Tibial nerve (tissue), 3 donors: ENCODE results near the gene OR1F1.

Experiments
- CTCF ChIP-seq, 5 experiments: fragments of 200-600 bp in 3 of 5; fragments of 450-650 bp in 2 of 5; sonication (generic) in 3 of 5; IDR thresholded peaks; one replicate each; pipeline ENCODE4 v1.5.1; 2016 to 2019; ENCODE audit warnings: antibody characterized with exemption in 5 of 5, mild to moderate bottlenecking in 3 of 5, moderate library complexity in 2 of 5
- POLR2A ChIP-seq, 2 donors: fragments of 450-650 bp; IDR thresholded peaks; one replicate each; pipeline ENCODE4 v1.6.1; 2017; ENCODE audit warnings: antibody characterized with exemption in 2 of 2, mild to moderate bottlenecking in 2 of 2, moderate library complexity in 2 of 2

DNA sequence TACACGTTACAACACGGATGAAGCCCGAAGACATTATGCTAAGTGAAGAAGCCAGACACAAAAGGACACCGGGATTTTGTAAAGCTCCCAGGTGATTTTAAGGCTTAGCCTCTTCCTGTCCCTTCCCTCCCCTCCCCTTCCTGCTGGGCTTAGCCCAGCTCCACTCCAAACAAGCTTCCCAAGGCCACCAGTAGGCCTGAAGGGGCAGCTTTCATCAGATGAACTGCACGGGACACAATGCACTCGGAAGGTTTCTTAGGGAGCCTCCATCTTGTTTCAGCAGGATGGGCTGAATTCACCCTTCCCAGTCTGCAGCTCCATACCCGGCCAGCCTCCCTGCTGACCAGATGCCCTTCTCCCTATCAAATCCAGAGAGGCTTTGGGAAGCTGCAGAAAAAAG is 58.0 kb downstream of the OR1F1 start:
- TF ChIP-seq CTCF (IDR thresholded peaks at IDR 0.05) (no peak), POLR2A (IDR thresholded peaks at IDR 0.05) (no peak)
